GM12891 (cell line): ENCODE results near the gene GSKIP.

Experiments
- POLR2A ChIP-seq: IDR thresholded peaks from 2 replicates; pipeline ENCODE4 v1.6.1; 2011; ENCODE audit warnings: low read depth, low read length, control low read depth
- POLR2AphosphoS5 ChIP-seq: IDR thresholded peaks from 2 replicates; pipeline ENCODE4 v1.6.1; 2011; ENCODE audit warnings: low read depth, low read length, control low read depth
- POU2F2 ChIP-seq: IDR thresholded peaks from 2 replicates; pipeline ENCODE4 v1.6.1; 2011; ENCODE audit warnings: low read depth, mild to moderate bottlenecking, control low read depth, low read length, moderate library complexity
- SPI1 ChIP-seq: IDR thresholded peaks from 2 replicates; pipeline ENCODE4 v1.6.1; 2011; ENCODE audit warnings: low read depth, low read length, control low read depth
- TAF1 ChIP-seq: IDR thresholded peaks from 2 replicates; pipeline ENCODE4 v1.6.1; 2011; ENCODE audit warnings: low read depth, low read length, control low read depth

DNA sequence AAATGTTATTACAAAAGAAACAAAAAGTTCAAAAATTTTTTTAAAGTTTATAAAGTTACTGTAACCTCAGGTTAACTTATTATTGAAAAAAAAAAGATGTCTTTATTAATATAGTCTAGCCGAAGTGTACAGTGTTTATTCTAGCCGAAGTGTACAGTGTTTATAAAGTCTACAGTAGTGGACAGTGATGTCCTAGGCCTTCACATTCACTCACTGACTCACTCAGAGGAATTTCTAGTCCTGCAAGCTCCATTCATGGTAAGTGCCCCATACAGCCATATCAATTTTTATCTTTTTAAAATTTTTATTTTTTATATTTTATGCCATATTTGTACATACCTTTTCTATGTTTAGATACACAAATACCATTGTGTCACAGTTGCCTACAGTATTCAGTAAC, 10.6 kb upstream of the GSKIP start:
- no peak for TF ChIP-seq POLR2AphosphoS5
- no peak for TF ChIP-seq POLR2A
- no peak for TF ChIP-seq TAF1
- no peak for TF ChIP-seq POU2F2
- no peak for TF ChIP-seq SPI1
